Measurements from ENCODE around the gene NACC2.

DNA sequence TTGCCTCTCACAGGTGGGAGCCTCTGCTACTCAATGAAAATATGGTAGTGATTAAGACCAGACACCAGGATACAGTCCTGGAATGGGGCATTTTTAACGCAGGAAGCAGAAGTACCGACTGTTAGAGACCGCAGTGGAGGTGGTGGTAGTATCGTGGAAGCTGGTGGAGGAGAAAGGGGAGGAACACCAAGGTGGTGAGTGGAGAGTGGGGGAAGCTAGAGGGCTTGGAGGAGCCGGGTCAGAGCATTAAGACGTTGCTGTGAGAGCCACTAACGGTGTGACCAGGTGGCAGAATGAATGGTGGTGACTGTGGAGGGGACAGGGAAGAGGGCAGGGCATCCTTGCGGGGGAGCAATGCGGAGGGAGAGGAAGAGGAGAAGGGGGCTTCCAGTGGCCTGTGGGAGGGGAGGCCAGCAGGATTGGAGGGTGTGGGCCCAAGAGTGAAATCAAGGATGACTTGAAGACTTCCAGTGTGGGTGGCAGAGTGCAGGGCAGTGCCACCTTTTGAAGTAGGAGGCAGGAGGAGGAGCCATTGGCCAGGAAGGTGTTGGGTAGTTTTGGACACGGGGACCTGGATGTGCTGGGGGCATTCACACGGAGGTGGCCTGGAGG lies 132.3 kb downstream of the NACC2 start:
- TF ChIP-seq BACH1 (IDR thresholded peaks at IDR 0.05; ENCODE audit: borderline replicate concordance): no peak
- TF ChIP-seq, protein P1, sequence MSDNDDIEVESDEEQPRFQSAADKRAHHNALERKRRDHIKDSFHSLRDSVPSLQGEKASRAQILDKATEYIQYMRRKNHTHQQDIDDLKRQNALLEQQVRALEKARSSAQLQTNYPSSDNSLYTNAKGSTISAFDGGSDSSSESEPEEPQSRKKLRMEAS (IDR thresholded peaks at IDR 0.05; ENCODE audit: low read depth, low read length): no peak
- TF ChIP-seq, protein P2, sequence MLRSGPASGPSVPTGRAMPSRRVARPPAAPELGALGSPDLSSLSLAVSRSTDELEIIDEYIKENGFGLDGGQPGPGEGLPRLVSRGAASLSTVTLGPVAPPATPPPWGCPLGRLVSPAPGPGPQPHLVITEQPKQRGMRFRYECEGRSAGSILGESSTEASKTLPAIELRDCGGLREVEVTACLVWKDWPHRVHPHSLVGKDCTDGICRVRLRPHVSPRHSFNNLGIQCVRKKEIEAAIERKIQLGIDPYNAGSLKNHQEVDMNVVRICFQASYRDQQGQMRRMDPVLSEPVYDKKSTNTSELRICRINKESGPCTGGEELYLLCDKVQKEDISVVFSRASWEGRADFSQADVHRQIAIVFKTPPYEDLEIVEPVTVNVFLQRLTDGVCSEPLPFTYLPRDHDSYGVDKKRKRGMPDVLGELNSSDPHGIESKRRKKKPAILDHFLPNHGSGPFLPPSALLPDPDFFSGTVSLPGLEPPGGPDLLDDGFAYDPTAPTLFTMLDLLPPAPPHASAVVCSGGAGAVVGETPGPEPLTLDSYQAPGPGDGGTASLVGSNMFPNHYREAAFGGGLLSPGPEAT (IDR thresholded peaks at IDR 0.05; ENCODE audit: low read depth): no peak

All from GM12878 (cell line).